Activated T-cell treated with anti-CD3 and anti-CD28 coated beads, Interleukin-2, amount 50 U/mL, for 4 hours (primary cell): ENCODE results near the gene SSBP3. TPM values are rescaled to one million over a fixed set of nuclear protein-coding genes. Genes with fewer than 3 reads are reported as not detected.

Source experiments
- ATAC-seq, 2 donors: fragments of 200-7000 bp; cut with Tn5 transposase; one replicate each; pipeline ENCODE4 v1.10.0; 2021
- DNase-seq: peaks from one replicate; pipeline ENCODE4 v3.0.0-alpha.2; 2020
- H3K27me3 Mint-ChIP-seq: one replicate; pipeline ENCODE4 v1.8.0; 2021; ENCODE audit warnings: low read depth, mixed read lengths
- H3K36me3 Mint-ChIP-seq: one replicate; pipeline ENCODE4 v1.8.0; 2022; ENCODE audit warnings: mixed read lengths; ENCODE audit not compliant: insufficient read depth
- H3K4me1 Mint-ChIP-seq: one replicate; pipeline ENCODE4 v1.8.0; 2021; ENCODE audit warnings: low read depth, mixed read lengths
- H3K4me3 Mint-ChIP-seq: one replicate; pipeline ENCODE4 v1.8.0; 2021; ENCODE audit warnings: mild to moderate bottlenecking, moderate library complexity, mixed read lengths
- H3K9me3 Mint-ChIP-seq: one replicate; pipeline ENCODE4 v1.8.0; 2021; ENCODE audit warnings: mixed read lengths
- total RNA-seq, 3 donors: library from RNA; stranded (reverse); gene quantifications; one replicate each; pipeline ENCODE4 v1.2.1, GENCODE V29; 2021

Gene SSBP3
- total RNA-seq, 3 donors from 2014 or later: 36.2 to 39.1 (median 37.5) TPM

GRCh38 chr1:54229281-54229891, 176.8 kb downstream of the SSBP3 start:
- H3K36me3 Mint-ChIP-seq: peaks cover 2% of the 10 kb centered on the region
- ATAC-seq: peak; percentile 19 to 59
- no peak for DNase-seq
- no peaks in the 10 kb centered on the region for H3K9me3 Mint-ChIP-seq
- peaks cover 23% of the 10 kb centered on the region for H3K4me1 Mint-ChIP-seq
- no peaks in the 10 kb centered on the region for H3K27me3 Mint-ChIP-seq
- no peak overlapping the region for H3K4me3 Mint-ChIP-seq

- H3K4me3 Mint-ChIP-seq: no peak overlapping the region
- no peak for ATAC-seq
- no peaks in the 10 kb centered on the region for H3K27me3 Mint-ChIP-seq
- no peaks in the 10 kb centered on the region for H3K9me3 Mint-ChIP-seq
- peaks cover 23% of the 10 kb centered on the region for H3K4me1 Mint-ChIP-seq
- no peak for DNase-seq
- H3K36me3 Mint-ChIP-seq: peaks cover 2% of the 10 kb centered on the region
Measured at GRCh38 chr1:54228638-54229079, 177.5 kb downstream of the SSBP3 start.

GRCh38 chr1:54227891-54228310, 178.3 kb downstream of the SSBP3 start:
- peaks cover 2% of the 10 kb centered on the region for H3K36me3 Mint-ChIP-seq
- H3K4me3 Mint-ChIP-seq: no peak overlapping the region
- no peaks in the 10 kb centered on the region for H3K27me3 Mint-ChIP-seq
- no peak for ATAC-seq
- H3K9me3 Mint-ChIP-seq: no peaks in the 10 kb centered on the region
- H3K4me1 Mint-ChIP-seq: peaks cover 23% of the 10 kb centered on the region
- no peak for DNase-seq

GRCh38 chr1:54227091-54227602, 179.0 kb downstream of the SSBP3 start:
- ATAC-seq (no peak), DNase-seq (no peak)
- Mint-ChIP-seq H3K27me3 (no peaks in the 10 kb centered on the region), H3K9me3 (no peaks in the 10 kb centered on the region), H3K4me1 (peaks cover 23% of the 10 kb centered on the region), H3K36me3 (peaks cover 2% of the 10 kb centered on the region), H3K4me3 (no peak overlapping the region)

- DNase-seq (no peak), ATAC-seq (no peak)
- peaks cover 19% of the 10 kb centered on the region for H3K4me1 Mint-ChIP-seq
- H3K4me3 Mint-ChIP-seq: no peak overlapping the region
- H3K9me3 Mint-ChIP-seq: no peaks in the 10 kb centered on the region
- H3K27me3 Mint-ChIP-seq: no peaks in the 10 kb centered on the region
- H3K36me3 Mint-ChIP-seq: peaks cover 2% of the 10 kb centered on the region
Measured at GRCh38 chr1:54225986-54226559, 180.1 kb downstream of the SSBP3 start.

GRCh38 chr1:54225378-54225777, 180.8 kb downstream of the SSBP3 start:
- Mint-ChIP-seq H3K9me3 (no peaks in the 10 kb centered on the region), H3K4me1 (peaks cover 12% of the 10 kb centered on the region), H3K4me3 (no peak overlapping the region), H3K36me3 (peaks cover 2% of the 10 kb centered on the region), H3K27me3 (no peaks in the 10 kb centered on the region)
- DNase-seq (no peak), ATAC-seq (no peak)

GRCh38 chr1:54224233-54224632, 182.0 kb downstream of the SSBP3 start:
- ATAC-seq (no peak), DNase-seq (no peak)
- peaks cover 4% of the 10 kb centered on the region for H3K4me1 Mint-ChIP-seq
- H3K27me3 Mint-ChIP-seq: no peaks in the 10 kb centered on the region
- no peak overlapping the region for H3K4me3 Mint-ChIP-seq
- H3K36me3 Mint-ChIP-seq: peaks cover 9% of the 10 kb centered on the region
- H3K9me3 Mint-ChIP-seq: no peaks in the 10 kb centered on the region

DNA sequence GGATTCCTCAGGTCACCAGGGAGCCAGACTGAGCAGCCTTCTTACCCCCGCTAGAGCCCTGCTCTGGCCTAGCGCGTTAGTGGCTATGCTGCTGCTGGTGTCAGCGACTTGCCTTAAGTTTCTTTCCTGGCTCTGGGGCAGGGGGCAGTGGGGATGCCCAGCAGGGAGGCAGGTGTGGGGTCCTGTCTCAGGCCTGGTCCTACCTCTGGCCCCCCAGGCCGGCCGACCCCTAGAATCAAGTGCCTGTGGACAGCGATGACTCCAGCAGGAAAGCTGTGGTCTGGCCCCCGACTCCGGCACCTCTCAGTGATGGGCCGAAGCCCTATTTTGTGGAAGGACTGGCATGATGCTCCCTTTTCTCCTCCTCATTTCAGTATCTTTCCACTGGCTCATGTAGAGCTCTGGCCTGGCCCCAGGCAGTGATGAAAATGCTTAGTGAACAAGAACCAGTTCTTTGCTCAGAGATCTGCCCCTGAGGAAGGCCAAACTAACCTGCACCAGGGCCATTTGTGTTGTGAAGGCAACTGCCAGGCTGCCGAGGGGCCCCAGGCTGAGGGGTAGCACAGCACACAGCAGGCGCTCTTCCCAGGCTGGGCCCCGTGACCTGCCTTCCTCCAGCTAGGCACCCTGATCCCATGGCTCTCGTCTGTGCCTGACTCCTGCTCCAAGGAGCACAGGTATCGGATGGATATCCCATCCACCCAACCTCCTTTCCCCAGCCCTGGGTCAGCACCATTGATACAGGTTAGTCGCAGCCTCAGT, 182.6 kb downstream of the SSBP3 start:
- no peak for DNase-seq
- peaks cover 14% of the 10 kb centered on the region for H3K36me3 Mint-ChIP-seq
- no peaks in the 10 kb centered on the region for H3K27me3 Mint-ChIP-seq
- ATAC-seq: no peak
- peaks cover 2% of the 10 kb centered on the region for H3K4me1 Mint-ChIP-seq
- H3K9me3 Mint-ChIP-seq: no peaks in the 10 kb centered on the region
- H3K4me3 Mint-ChIP-seq: no peak overlapping the region

GRCh38 chr1:54222711-54223110, 183.5 kb downstream of the SSBP3 start:
- H3K36me3 Mint-ChIP-seq: peaks cover 21% of the 10 kb centered on the region
- no peak for ATAC-seq
- H3K9me3 Mint-ChIP-seq: no peaks in the 10 kb centered on the region
- no peak for DNase-seq
- H3K27me3 Mint-ChIP-seq: no peaks in the 10 kb centered on the region
- H3K4me1 Mint-ChIP-seq: no peaks in the 10 kb centered on the region
- no peak overlapping the region for H3K4me3 Mint-ChIP-seq

- Mint-ChIP-seq H3K4me3 (no peak overlapping the region), H3K36me3 (peaks cover 25% of the 10 kb centered on the region), H3K9me3 (no peaks in the 10 kb centered on the region), H3K4me1 (no peaks in the 10 kb centered on the region), H3K27me3 (no peaks in the 10 kb centered on the region)
- DNase-seq: no peak
- peak in 1 of 2 donors; percentile 11 for ATAC-seq
Measured at GRCh38 chr1:54221867-54222484, 184.2 kb downstream of the SSBP3 start.

DNA sequence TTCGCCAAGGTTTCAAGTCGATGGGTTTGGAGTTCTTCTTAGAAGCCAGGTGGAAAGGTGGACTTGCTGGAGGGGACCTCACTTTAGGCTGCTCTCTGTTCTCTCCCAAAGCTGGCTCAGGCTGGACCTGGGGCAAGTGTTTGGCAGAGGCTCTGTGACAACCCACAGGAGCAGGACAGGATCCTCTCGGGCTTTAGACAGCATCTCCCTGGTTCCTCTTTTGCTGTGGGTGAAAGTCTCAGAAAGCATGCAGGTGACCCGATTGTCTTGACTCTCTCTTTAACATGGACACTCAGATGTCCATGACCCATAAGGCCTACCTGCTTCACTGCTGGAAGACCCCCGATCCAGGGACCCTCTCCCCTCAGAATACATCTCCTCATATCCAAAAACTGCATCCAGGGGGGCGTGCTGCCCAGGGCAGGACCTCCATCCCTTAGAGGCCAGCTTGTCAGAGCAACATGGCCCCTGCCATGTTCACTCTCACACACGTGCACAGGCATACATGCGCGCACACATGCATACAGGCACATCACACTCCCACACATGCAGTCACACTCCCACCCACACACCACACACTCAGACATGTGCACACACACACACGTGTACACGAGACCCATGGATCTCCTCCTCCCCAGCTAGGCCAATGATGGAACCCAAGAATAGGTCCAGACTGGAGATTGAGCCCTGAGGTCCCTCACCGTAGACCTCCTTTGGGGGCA, 184.9 kb downstream of the SSBP3 start:
- ATAC-seq: no peak
- no peaks in the 10 kb centered on the region for H3K4me1 Mint-ChIP-seq
- H3K4me3 Mint-ChIP-seq: no peak overlapping the region
- peaks cover 31% of the 10 kb centered on the region for H3K36me3 Mint-ChIP-seq
- no peak for DNase-seq
- no peaks in the 10 kb centered on the region for H3K27me3 Mint-ChIP-seq
- no peaks in the 10 kb centered on the region for H3K9me3 Mint-ChIP-seq

DNA sequence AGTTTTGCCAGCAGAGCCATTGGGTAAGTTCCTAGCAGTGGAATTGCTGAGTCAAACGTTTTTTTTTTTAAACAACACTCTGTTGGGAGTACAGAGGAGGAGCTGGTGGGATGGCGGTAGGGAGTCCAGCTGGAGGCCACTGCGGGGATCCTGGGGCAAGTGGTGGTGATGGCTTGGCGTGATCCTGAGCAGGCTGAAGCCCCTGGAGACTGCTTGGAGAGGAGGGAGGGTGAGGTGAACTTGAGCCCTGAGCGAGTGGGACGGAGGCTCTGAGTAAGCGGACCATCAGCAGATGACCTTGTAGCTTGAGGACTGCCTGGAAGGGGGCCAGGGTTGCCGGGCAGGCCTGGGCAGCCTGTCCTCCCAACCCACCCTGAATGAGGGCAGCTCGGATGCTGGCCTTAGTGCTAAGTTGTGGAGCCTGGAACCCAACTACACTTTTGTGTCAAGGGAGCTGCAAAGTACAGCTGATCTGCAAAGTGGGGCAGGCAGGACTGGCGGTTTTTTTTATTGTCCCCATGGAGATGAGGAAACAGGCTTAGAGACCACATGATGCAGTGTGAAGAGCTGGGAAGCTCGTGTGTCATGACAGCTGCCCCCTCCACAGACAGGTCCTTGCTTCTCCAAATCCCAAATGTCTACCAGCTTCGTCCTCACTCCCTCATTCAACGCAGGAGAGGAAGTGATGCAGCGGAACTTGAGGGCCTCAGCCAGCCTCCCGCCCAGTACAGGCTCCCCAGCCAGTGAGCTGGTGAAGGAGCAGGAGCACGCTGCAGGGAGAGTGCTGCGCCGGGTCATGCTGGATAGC, 186.0 kb downstream of the SSBP3 start:
- H3K4me3 Mint-ChIP-seq: no peak overlapping the region
- no peaks in the 10 kb centered on the region for H3K27me3 Mint-ChIP-seq
- H3K4me1 Mint-ChIP-seq: no peaks in the 10 kb centered on the region
- DNase-seq (no peak), ATAC-seq (no peak)
- no peaks in the 10 kb centered on the region for H3K9me3 Mint-ChIP-seq
- peaks cover 40% of the 10 kb centered on the region for H3K36me3 Mint-ChIP-seq

DNA sequence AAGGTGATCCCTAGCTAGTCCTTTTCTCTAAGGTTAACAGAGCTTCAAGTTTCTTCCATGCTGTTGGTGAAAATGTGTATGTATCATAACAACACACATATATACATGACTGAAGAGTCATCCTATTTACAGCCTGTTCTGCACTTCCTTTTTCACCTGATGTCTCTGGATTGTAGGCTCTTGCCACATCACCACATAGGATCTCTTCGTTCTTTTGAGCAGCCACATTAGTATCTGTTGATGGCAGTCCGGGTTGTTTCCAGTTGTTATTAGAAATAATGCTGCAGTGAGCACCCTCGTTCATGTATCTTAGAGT, 186.5 kb downstream of the SSBP3 start:
- H3K4me3 Mint-ChIP-seq: no peak overlapping the region
- H3K27me3 Mint-ChIP-seq: no peaks in the 10 kb centered on the region
- DNase-seq: no peak
- no peak for ATAC-seq
- H3K9me3 Mint-ChIP-seq: no peaks in the 10 kb centered on the region
- H3K36me3 Mint-ChIP-seq: peaks cover 40% of the 10 kb centered on the region
- H3K4me1 Mint-ChIP-seq: no peaks in the 10 kb centered on the region
